ENCODE measurements around the gene ASB2. TPM values are rescaled to one million over a fixed set of nuclear protein-coding genes. Genes with fewer than 3 reads are reported as not detected.

ASB2 gene
- total RNA-seq, 1 donor from 2014 or later, result 0.26 TPM

DNA sequence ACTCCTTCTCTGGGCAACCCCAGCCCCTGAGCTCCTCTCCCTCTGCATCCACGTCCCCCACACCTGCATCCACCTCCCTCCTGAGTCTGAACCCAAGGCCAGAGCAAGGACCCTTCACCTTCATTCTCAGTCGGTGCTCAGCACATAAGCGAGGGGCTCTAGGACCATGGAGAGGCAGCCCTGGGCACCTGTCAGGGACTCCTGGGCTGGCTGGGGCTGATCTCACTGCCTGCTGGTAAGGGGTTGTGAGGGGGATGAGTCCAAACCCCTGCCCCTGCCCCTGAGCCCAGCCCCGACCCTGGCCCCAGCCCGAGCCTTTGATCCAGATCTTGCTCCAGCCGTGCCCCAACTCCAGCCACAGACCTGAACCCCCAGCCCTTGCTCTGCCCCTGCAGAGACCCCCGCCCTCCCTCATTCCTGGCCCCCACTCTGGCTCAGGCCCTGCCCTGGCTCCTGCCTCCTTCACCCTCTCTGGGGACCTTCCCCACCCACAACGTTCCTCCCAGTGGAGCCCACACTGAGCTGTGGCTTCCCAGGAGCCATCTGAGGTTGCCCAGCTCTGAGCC lies 19.8 kb upstream of the ASB2 start:
- FAIRE-seq (no peak), DNase-seq (ENCODE audit: low read depth) (no peak)
- Histone ChIP-seq H3K36me3 (ENCODE audit: control insufficient read depth, insufficient read depth, low read length) (no peaks in the 10 kb centered on the region), H3K27me3 (ENCODE audit: control insufficient read depth, insufficient read depth, low read length) (peaks cover 2% of the 10 kb centered on the region), H3K4me3 (ENCODE audit: low read depth, low read length) (no peak overlapping the region)
- TF ChIP-seq, protein P1, sequence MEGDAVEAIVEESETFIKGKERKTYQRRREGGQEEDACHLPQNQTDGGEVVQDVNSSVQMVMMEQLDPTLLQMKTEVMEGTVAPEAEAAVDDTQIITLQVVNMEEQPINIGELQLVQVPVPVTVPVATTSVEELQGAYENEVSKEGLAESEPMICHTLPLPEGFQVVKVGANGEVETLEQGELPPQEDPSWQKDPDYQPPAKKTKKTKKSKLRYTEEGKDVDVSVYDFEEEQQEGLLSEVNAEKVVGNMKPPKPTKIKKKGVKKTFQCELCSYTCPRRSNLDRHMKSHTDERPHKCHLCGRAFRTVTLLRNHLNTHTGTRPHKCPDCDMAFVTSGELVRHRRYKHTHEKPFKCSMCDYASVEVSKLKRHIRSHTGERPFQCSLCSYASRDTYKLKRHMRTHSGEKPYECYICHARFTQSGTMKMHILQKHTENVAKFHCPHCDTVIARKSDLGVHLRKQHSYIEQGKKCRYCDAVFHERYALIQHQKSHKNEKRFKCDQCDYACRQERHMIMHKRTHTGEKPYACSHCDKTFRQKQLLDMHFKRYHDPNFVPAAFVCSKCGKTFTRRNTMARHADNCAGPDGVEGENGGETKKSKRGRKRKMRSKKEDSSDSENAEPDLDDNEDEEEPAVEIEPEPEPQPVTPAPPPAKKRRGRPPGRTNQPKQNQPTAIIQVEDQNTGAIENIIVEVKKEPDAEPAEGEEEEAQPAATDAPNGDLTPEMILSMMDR (IDR thresholded peaks at IDR 0.05; ENCODE audit: insufficient read depth, low read length, severe bottlenecking), result no peak

DNA sequence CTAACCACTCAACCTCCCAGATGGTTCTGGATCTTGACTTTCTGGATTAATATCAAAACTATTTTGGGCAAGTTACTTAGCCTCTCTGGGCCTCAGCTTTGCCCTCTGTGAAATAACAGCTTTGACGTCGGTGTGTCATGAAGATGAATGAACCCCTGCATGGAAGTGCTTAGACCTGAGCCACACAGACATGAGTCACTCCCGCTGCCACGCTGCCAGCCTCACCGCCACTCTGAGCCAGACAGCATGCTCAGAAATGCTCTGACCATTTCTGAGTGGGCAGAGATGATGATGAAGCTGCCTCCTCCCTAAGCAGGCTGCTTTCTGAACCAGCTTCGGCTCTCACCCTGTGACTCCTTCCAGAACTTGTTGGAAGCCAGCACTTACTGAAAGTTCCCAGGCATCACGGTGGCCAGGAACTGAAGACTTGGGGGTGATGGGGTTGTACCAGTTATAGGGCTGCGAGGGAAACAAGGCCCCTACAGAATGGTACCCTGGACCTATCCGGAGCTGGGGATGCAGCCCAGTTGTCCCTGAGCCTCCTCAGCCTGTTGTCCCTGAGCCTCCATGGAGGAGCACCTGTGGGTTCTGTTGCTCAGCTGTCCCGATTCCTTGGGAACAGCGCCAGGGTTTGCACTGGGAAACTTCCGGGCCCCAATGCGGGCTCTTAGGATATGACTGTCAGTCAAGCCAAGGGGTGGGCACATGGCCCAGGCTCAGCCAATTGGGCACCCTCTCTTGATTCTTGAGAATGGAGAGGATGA lies 18.7 kb upstream of the ASB2 start:
- Histone ChIP-seq H3K4me3 (ENCODE audit: low read depth, low read length) (no peak overlapping the region), H3K27me3 (ENCODE audit: control insufficient read depth, insufficient read depth, low read length) (peaks cover 2% of the 10 kb centered on the region), H3K36me3 (ENCODE audit: control insufficient read depth, insufficient read depth, low read length) (no peaks in the 10 kb centered on the region)
- FAIRE-seq (no peak), DNase-seq (ENCODE audit: low read depth) (peak; percentile 94)
- TF ChIP-seq, protein P1 (IDR thresholded peaks at IDR 0.05; ENCODE audit: insufficient read depth, low read length, severe bottlenecking), result no peak

DNA sequence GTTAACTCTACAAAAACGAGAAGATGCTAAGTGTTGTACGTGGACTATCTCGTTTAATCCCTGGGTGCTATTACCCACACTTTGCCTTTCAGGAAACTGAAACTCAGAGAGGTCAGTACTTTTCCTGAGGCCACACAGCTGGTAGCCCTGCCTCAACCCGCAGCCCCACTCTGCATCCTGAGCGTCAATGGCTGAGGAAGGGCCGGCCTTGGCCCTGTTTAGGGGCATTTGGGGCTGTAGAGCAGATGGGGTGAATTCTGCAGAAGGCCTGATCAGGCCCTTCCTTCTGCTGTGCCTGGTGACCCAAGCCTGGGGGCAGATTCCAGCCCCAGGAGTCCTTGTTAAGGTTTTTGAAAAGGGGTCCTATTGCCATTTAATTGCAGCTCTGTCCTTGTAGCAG lies 17.0 kb upstream of the ASB2 start:
- Histone ChIP-seq H3K27me3 (ENCODE audit: control insufficient read depth, insufficient read depth, low read length) (peaks cover 2% of the 10 kb centered on the region), H3K4me3 (ENCODE audit: low read depth, low read length) (no peak overlapping the region), H3K36me3 (ENCODE audit: control insufficient read depth, insufficient read depth, low read length) (no peaks in the 10 kb centered on the region)
- TF ChIP-seq, protein P1 (IDR thresholded peaks at IDR 0.05; ENCODE audit: insufficient read depth, low read length, severe bottlenecking), result no peak
- DNase-seq (ENCODE audit: low read depth) (no peak), FAIRE-seq (no peak)

DNA sequence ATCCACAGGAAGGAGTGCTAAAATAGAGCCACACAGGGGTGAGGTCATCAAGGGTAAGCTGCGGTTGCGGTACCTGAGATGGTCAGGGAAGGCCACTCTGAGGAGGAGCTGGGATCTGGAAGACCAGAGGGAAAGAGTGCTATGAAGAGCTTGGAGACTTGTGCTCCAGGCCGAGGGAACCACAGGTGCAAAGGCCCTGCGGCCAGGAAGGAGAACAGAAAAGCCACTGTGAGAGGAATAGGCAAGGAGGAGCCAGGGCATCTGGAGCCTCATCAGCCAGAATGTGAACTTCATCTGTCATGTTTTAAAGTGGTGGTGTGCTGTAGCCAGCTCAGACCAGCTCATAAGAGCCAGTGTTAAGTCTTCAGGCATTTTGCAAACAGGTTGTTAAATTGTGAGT lies 15.3 kb upstream of the ASB2 start:
- Histone ChIP-seq H3K36me3 (ENCODE audit: control insufficient read depth, insufficient read depth, low read length) (no peaks in the 10 kb centered on the region), H3K27me3 (ENCODE audit: control insufficient read depth, insufficient read depth, low read length) (peaks cover 2% of the 10 kb centered on the region), H3K4me3 (ENCODE audit: low read depth, low read length) (no peak overlapping the region)
- FAIRE-seq, result no peak
- TF ChIP-seq, protein P1 (IDR thresholded peaks at IDR 0.05; ENCODE audit: insufficient read depth, low read length, severe bottlenecking), result no peak
- DNase-seq (ENCODE audit: low read depth), result no peak

DNA sequence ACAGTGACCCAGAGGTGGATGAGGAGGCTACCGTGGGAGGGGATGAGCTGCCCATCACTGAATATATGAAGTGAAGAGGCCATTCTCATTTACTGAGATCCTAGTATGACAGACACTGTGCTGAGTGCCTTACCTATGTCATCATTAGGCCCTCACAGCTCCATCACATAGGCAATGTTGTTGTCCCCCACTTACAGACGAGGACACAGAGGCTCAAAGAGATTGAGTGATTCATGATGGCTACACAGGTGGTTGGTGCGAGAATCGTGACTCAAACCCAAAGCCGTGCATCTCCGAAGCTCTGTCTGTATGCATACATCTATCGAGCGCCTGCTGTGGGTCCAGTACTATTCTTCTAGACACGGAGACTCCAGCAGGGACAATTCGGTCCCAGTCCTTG lies 14.8 kb upstream of the ASB2 start:
- no peak for FAIRE-seq
- TF ChIP-seq, protein P1 (IDR thresholded peaks at IDR 0.05; ENCODE audit: insufficient read depth, low read length, severe bottlenecking), result no peak

More for the DNA sequence above, 14.8 kb upstream of the ASB2 start:
- Histone ChIP-seq H3K4me3 (ENCODE audit: low read depth, low read length) (no peak overlapping the region), H3K27me3 (ENCODE audit: control insufficient read depth, insufficient read depth, low read length) (peaks cover 2% of the 10 kb centered on the region), H3K36me3 (ENCODE audit: control insufficient read depth, insufficient read depth, low read length) (no peaks in the 10 kb centered on the region)
- no peak for DNase-seq (ENCODE audit: low read depth)
